ENCODE measurements around the gene NKX2-1. TPM values are rescaled to one million over a fixed set of nuclear protein-coding genes. Genes with fewer than 3 reads are reported as not detected.
"Not testable (repeated sequence)": the region's sequence is repeated elsewhere in the genome, so short reads cannot be mapped to it uniquely, and the experiment has no call there.

The NKX2-1 gene
- total RNA-seq, result not detected
- long read RNA-seq, result 0 reads

DNA sequence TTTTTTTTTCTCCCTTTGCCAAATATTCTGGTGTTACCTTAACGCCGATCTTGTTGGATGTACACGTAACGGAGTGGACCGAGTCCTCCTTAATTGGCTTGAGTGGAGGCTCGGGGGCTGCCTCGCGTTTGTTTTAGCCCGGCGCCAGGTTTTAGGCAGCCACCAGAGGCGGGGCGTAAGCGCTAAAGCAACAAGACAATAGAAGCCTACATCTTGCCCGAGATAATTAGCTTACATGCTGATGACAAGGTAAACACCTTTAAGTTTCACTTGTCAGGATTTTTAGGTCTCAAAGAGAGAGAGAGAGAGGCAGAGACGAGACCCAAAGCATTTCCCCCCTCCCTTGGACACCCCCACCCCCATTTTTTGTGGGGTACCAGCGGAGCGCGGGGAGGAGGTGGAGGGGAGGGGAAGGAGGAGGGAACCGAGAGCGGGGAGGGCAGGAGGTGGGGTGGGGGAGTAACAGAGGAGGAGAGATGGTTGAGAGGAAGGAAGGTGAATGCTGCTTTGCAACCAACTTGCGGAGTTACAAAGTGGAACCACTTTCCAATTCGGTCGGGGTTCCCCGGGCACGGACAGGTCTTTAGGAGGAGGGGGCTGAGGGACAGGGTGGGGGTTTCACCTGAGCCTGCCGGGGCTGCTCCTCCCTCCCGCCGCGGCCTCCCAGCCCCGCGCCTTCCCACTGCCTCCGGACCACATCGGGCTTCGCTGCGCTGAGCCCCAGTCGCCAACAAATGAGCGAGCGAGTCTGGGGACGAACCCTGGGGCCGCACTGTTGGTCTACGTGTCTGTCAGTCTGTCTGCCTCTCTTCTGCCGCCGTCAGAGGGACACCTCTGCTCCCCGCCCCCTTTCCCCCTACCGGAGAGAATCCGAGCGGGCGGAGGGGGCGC, at the start of gene NKX2-1:
NKX2-1 (minus strand) TSS at position 802 of the 891 bp plus-strand sequence; CDS start at position 699, 103 bp downstream.
- intact Hi-C loops (cut with DNase I), result no loop called here
- DNase-seq (no peak), ATAC-seq (ENCODE audit: poor library complexity) (no peak)

DNA sequence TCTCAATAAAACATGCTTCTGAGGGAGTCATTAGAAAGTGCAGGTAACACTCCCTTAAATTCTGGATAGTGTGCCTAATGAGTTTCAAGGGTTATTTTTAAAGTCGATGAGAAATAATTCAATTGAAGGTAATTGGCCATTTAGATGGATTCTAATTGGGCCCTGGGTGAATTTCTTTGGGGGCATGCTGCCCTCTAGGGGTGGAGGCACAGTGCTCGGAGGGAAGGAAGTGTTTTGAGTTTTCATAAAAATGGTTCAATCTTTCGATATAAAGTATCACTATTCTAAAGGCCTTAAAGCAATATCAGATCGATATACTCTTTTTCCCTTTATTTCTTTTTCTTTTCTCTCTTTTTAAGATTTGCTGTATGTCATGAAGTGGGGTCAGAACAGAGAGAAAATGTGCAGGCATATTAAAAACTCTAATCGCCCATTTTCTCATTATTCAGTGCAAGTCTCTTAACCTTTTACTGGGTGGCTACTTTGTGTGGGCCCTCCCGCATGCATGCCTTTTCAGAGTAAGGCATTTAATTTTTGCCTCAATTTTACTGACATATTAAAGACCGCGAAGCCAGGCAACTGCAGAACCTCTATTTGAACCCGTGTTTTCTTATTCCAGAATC, 36.9 kb upstream of the NKX2-1 start:
- ATAC-seq (ENCODE audit: poor library complexity) (peak; percentile 58), DNase-seq (no peak)
- intact Hi-C loops (cut with DNase I), result loop anchor here (10.0 kb wide), 1 partner anchor 598 kb away; no protein-coding TSS in a partner anchor

DNA sequence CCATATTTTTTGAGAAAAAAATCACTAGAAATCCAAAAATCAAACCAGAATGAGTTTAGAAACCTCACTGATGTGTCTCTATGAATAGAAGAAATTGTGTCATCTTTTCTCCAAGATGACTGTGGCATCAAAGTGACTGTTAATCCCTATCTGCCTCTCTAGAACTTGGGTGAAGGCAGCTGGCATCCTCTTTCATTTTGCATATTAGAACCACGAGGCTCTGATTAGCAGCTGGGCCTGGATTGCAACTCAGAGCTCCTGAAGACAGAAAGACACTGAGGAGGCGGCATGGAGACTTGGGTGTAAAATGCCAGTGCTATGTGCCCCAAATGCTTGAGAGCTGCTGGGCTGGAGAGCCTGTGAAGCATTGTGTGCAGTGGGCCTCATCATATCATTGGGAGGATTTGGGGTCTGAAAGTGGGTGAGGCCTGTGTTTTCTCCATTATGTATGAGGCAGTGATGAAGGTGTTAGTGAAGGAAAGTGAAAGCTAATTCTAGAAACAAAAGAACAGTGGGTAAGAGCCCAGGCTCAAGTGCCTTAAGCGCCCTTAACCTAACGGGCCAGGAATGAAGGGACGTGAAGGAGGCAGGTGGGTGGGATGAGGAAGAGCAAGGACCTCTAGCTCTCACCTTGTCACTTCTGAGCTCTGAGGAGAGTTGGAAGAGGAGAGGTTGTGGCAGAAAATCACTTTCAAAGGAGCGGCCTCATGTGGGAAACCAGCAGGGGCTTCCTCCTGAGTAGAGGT, 36.1 kb upstream of the NKX2-1 start:
- intact Hi-C loops (cut with DNase I), result loop anchor here (10.0 kb wide), 1 partner anchor 599 kb away; no protein-coding TSS in a partner anchor
- DNase-seq (no peak), ATAC-seq (ENCODE audit: poor library complexity) (no peak)

DNA sequence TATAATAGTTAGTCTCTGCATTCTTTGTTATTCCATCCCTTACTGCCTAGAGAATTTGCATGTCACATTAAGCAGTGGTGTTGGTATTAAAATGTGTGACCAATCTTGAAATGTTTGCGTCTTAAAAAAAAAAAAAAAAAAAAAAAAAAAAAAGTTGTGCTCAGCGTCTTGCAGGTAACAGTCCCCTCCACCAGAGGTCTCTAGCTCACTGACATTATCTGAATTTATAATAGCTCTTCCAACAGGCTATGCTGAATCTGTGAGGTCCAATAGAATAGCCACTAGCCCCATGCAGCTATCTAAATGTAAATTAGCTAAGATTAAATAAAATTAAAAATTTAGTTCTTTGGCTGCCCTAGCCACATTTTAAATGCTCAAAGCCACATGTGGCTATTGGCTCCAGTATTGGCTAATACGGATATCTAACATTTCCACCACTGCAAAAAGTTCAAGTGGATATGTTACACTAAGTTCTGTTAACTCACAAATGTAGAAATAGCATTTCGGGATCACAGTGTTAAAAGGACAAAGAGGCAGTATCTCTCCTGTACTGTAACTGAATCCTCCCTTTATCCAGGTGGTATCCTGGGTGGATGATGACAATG, 33.7 kb upstream of the NKX2-1 start:
- intact Hi-C loops (cut with DNase I), result loop anchor here (5.0 to 10.0 kb wide), 2 partner anchors 389 to 601 kb away; no protein-coding TSS in a partner anchor
- DNase-seq, result no peak
- ATAC-seq (ENCODE audit: poor library complexity), result peak; percentile 46

DNA sequence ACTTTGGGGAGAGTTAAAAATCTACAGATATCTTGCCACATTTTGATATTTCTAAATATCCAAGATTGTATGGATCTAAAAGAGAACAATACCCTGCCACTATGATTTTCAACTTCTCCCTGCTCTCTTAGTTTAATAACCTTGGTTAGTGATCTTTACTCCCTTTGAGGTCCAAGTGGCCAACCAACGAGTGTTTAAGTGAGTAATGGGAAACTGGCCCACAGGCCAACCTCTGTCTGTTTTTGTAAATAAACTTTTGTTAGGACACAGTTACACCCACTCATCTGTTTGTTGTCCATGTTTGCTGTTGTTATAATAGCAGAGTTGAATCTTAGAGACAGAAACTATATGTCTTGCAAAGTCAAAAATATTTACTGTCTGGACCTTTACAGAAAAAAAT, 30.9 kb upstream of the NKX2-1 start:
- no peak for ATAC-seq (ENCODE audit: poor library complexity)
- no peak for DNase-seq
- intact Hi-C loops (cut with DNase I), result loop anchor here (5.0 to 10.0 kb wide), 2 partner anchors 391 to 604 kb away; no protein-coding TSS in a partner anchor

DNA sequence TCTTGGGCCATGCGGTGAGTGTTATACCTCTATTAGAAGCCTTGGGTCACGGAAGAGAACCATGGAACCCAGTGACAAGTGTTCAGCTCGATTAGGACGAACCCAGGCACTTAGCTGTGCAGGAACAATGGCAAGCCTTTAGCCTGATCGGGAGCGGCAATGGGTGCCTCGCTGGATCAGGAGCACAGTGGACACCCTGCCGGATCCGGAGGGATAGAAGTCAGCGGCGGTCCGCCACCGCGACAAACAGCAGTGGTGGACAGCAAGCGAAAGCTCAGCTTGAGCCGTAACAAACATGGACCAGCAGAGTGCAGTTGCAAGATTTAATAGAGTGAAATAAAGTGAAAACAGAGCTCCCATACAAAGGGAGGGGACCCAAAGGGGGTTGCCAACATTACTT, 24.2 kb upstream of the NKX2-1 start:
- DNase-seq; intact Hi-C loops (cut with DNase I); ATAC-seq (ENCODE audit: poor library complexity): not testable (repeated sequence)

DNA sequence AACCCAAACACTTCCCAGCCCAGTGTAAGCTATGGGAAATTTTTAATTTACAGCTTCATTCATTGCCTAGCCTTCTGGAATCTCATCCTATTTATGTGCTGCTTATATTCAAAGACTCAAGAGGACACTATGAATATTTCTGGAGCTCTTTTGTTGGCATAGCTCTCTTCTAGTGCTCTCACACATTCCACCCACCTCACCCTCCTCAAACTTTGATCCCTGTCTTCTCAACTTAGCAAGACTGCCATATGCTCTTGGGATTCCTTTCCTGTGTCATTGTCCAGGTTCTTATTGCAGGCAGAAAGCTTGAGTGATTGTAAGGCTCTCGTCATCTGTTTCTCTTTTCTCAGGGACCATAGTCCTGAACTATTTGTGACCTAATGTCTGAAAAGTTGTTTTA, 18.0 kb upstream of the NKX2-1 start:
- DNase-seq (no peak), ATAC-seq (ENCODE audit: poor library complexity) (no peak)
- intact Hi-C loops (cut with DNase I), result no loop called here

DNA sequence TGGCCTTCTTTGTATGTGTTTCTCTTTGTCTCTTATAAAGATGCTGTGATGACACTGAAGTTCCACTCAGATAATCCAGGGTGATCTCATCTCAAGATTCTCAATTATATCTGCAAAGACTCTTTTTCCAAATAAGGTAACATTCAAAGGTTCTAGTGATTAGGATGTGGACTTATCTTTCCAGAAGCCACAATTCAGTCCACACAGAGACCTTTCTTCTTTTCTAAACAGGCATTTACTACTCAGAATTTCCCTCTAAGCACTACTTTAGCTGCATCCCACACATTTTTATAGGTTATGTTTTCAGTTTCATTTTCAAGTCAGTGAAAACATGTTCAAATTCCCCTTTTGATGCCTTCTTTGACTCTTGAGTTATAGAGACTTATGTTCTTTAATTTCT, 9.0 kb upstream of the NKX2-1 start:
- DNase-seq (no peak), ATAC-seq (ENCODE audit: poor library complexity) (no peak)
- intact Hi-C loops (cut with DNase I), result no loop called here

DNA sequence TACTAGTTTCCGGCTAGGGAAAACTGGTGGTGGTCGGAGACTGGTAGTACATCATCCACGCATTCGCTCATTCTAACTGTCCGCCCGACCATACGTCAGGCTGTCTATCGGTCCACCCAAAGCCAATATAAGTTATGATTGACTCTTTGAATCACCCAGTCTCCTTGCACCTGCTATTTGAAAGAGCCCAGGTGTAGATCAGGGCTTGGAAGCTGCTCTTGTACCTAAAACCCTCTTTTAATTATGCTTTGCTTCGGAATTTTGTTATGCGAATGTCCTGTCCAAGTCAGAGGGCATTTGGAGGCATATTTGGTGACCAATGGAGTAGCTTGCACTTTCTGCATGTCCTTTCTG, 5.7 kb upstream of the NKX2-1 start:
- intact Hi-C loops (cut with DNase I), result no loop called here
- DNase-seq, result no peak
- ATAC-seq (ENCODE audit: poor library complexity), result no peak

DNA sequence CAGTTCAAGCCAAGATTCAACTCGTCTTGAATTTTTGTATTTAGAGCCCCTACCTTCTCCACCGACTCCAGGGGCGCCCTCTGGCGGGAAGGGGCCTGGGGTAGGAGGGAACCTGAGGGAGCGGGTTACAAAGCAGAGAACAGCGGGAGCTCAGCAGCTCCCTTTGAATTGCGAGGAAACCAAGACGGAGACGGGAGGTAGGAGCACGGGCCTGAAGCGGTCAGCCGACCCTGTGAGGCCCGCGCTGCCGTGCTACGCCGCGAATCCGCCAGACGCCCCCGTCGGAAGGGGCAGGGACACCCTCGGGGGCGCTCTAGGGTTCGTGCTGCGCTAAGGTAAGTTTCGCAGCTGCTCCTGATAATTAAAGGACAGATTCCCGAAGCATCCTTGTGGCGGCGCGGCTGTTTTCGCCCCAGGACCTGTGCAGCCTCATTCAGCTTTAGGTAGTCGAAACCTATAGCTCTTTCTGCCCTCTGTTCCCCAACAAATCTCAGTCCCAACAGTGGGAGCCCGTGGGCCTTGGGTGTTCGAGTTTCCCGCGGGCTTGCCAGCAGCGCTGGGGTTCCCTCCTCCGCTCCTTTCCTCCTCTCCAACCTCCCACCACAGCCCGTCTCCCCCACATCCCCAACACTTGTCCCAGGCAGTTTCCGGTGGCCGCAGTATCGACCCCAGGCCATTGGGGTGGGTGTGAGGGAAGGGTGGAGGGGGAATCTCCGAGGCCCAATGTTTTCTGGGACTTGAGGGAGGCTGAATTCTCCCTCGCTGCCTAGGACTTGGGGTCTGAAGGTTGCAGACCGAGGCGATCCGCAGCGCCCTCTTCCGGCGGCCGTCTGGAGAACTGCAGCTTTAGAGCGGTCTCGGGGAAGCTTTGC, 5.1 kb upstream of the NKX2-1 start:
- DNase-seq, result no peak
- peak; percentile 61 for ATAC-seq (ENCODE audit: poor library complexity)
- intact Hi-C loops (cut with DNase I), result no loop called here

DNA sequence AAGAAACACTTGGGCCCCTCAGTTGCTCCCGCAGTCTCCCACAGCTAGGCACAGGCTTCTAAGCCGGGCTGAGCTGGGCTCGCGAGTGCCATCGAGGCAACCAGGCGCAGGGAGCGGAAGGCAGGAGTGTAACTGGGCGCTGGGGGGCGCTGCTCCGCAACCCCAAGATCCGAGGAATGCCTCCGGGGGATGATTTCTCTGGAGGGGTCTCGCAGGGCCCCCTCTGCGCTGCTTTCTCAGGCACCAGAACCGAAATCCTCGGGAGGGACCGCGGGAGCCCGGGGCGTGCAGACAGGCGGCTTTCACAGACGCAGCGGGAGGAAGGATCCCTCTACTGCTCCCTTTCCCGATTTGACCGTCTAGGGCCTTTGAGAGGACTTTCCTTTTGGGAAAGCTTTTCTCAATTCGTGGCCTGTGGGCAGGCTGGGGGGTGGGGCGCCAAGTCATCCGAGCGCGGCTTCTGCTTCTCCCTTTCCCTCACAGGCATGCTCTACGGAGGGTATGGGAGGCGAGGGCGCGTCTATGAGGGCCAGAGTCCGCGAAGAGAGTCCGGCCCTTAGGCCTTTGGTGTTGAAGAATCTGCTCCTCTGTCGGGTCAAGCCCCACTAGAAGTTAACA, 4.3 kb upstream of the NKX2-1 start:
- DNase-seq (no peak), ATAC-seq (ENCODE audit: poor library complexity) (no peak)
- intact Hi-C loops (cut with DNase I), result no loop called here

DNA sequence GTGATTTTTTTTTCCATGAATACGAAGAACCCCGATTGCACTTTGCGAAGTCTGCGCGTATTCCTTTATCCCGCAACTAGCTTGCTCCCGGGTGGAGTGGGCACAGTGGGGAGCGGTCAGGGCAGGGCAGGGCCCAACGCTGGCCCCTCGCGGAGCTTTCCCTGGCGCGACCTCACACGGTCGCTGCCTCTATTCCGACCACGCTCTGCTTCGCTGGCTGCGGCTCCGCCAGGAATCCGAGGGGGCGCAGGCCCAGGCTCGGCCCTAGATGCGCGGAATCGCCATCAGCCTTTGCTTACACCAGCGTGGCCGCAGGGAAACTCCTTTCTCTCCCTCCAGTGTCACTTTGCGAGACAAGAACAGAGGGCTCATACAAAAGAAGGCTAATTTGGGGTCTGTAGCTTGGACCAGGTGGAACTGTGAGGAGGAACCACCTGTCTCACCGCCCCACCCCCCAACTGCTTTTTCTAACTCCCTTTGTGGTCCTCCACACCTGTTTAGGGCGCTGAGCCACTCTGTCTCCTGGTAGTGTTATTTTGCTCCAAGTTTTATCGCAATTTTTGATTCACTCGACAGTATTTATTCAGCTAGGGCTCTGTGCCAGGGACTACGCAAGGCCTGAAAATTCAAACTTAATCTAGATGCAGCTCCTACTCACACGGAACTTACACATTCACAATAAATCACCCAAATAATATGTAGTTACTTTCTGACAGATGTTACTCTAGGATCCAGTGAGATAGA, 3.1 kb upstream of the NKX2-1 start:
- ATAC-seq (ENCODE audit: poor library complexity) (no peak), DNase-seq (no peak)
- intact Hi-C loops (cut with DNase I), result no loop called here

DNA sequence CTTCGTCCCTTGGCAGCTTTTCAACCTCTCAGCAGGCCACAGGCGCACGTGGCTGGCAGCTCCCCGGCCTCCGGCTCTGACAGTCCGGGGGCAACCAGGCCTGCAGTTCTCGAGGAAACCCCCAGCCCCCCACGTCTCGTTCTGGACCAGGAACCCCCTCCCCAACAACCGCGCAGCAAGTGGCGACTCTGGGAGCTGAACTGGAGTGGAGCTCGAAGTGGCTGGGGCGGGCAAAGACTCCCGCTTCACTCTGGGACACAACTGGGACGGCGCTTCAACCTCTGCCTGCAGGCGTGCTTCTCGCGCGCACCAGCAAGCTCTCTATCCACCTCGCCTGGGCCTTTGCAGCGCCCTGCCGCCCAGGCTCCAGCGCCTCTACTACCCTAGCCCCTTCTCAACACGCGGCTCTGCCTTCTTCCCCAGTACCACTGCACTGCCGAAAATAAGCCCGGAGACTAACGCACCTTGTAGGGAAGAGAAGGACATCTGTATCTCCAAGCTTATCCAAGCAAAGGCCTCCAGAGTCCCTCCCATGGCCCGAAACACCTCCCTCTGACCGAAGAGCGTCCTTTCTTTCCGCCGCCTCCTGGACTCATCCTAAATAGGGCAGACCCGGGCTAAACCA, 2.4 kb upstream of the NKX2-1 start:
- no peak for ATAC-seq (ENCODE audit: poor library complexity)
- no peak for DNase-seq
- intact Hi-C loops (cut with DNase I), result no loop called here

DNA sequence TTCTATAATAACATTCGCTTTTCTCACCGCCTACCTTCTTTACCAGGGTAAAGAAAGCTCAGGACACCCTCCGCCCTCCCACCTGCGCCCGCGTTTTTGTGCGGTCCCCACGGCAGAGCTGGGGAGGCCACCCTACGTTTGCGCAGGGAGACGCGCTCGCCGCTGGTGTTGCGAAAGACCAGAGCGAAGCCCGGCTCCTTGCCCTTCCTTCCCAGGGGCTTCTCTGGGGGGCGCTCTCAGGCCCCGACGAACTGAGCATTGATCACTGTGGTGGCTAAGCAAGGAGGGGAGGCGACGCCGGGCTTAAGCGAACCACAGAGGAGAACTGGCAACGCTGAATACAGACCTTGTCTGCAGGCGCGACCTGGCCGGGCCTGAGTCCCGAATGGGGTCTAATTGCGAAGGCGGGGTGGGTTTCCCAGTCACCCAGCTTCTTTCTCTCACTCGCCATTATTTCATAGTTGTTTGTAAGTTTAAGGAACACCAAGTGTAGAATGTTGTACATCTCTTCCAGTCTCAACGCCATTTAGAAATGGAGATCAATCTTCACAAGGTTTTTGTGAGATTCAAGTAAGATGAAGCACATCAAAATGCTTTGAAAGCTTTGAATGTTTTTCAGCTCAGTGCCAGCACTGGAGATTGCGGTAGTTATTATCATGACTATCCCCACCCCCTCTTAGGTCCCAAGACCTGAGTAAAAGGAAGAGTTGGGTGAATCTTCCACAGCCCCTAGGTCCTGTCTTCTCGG, 1.7 kb upstream of the NKX2-1 start:
- intact Hi-C loops (cut with DNase I), result no loop called here
- no peak for ATAC-seq (ENCODE audit: poor library complexity)
- DNase-seq, result no peak

DNA sequence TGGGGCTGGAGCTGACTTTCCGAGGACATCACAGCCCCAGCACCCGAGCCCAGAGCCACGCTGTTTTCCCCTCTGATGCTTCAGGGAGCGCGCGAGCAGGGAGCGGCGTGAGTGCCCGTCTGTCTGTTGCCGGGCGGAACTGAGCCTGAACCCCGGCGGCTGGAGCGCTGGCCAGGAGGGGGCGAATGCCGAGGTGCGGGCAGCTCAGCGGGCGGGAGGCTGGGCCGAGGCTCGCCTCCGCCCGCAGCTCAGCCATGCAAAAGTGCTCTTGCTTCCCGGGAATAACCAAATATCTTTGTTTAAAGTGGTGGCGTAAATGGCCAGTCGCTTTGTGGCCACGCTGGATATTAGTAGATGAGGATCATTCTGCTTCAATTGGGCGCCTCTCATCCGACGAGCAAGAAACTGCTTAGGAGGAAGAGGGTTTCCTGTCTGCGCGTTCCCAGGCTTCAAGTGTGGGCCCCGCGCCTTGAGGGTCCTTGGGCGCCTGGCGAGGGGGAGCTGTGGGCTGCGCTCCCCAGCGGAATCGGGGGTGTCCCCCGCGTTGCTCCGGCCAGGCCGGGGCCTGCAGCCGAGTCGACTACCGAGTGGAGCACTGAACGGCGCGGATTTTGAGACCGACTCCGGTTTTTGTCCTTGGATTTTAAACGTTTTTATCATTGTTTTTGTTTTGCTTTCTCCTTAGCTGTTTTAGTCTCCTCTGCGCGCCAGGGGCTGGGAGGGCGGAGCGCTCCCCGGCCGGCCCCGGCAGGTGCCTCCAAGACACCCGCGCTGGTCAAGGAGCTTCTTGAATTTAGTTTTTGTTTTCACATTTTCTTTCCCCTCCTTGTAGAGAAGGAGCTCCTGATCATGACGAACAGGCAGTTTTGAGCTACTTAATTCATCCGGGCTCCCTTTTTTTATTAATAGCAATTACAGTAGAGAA, 831 bp upstream of the NKX2-1 start:
- intact Hi-C loops (cut with DNase I), result no loop called here
- ATAC-seq (ENCODE audit: poor library complexity), result peak; percentile 52
- DNase-seq, result no peak
